ENCODE measurements around the gene FPR2.
"Not testable (repeated sequence)": the region's sequence is repeated elsewhere in the genome, so short reads cannot be mapped to it uniquely, and the experiment has no call there.

FPR2 gene

GRCh38 chr19:51784922-51785690 lies 24.1 kb downstream of the FPR2 start:
- peak; percentile 55 for DNase-seq

- DNase-seq: no peak
These were observed 25.9 kb downstream of the FPR2 start for GRCh38 chr19:51786646-51787494.

DNA sequence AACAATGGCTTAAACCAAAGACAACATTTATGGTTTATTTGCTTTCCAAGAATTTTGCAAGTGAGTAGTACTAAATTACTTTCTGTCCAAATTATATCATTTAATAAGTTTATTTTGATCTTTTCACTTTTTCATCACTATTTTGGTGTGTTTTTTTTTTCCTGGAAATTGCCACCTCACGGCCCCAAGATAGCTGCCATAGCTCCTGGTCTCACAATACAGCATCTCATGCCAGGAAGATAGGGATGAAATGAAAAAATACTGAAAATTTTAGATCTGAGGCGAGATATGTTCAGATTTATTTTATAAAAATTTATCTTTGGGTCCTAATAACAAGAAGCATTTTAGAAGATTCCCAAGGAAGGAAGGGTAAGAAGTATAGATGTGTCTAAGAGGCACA lies 27.0 kb downstream of the FPR2 start:
- no peak for DNase-seq

GRCh38 chr19:51789061-51789795 lies 28.2 kb downstream of the FPR2 start:
- no peak for DNase-seq

DNA sequence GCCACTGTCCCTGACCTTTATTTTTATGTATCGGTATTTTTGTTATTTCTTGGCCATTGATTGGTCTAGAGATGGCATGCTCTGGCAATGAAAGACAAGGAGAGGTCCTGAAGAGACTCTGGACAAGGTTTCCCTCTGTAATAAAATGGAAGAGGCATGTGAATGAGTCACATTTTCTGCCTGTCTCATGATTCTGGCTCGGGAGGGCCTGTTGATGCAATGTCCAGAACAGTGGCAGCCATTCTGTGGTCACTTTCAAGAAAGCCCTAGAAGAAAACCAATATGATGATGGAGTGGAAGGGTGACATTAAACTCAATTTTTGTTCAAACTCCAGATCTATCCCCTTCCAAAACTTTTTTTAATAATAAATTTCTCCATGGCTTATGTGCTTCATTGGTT lies 32.0 kb downstream of the FPR2 start:
- DNase-seq: no peak

DNA sequence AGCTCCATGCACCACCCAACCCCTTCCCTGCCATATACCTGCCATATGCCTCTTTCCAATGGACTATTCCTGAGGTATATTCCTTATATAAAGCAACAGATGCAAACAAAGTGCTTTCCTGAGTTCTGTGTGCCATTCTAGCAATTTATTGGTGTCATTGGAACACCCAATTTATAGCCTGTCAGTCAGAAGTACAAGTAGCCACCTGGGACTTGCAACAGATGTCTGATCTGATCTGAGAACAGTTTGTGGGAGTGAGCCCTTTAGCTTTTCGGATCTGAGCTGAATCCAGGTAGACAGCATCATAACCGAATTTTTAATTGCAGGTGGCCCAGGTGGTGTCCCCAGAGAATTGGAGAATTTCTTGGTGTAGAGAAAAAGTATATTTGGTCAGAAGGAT lies 33.0 kb downstream of the FPR2 start:
- DNase-seq: no peak

- DNase-seq: no peak
These were observed 34.0 kb downstream of the FPR2 start, which contains the start of gene FPR3 for GRCh38 chr19:51794885-51795490. FPR3 (plus strand) TSS chr19:51795157; CDS start chr19:51823749, 28,592 bp downstream.

DNA sequence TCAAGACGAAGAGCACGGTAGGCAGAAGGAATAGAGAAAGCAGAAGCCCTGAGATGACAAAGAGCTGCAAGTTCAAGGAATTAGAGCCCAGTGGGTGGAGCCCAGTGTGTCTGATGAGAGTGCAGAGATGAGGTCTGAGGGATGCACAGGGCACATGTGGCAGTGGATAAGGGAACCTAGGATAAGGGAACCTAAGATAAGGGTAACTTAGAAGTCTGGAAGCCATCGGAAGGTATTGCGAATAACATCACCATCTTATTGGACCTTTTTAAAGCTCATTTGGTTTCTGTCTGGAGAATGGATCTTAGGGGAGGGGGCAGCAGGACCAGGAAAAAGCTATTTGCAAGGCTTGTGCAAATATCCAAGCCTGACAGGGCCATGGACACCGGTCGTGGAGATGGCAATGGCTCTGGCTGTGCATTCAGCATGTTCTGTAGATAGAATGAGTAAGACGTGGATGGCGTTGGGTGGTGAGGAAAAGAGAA lies 35.3 kb downstream of the FPR2 start:
- DNase-seq: no peak

DNA sequence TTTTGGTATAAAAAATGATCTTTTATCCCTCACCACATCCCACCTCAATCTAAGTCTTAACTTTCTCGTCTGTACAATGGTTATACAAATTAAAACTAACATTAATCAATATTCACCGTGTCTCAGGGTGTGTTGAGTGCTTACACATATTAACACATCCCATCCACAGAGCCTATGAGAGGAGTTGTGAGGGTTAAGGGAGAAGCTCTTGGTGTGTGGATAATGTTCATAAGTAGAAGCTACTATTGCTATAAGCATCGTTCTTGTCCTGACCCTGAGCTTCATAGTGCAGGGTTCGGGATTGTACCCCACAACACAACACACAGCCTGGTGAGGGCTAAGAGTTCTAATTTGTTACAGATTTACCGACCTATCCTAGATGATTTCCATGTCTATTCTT lies 36.5 kb downstream of the FPR2 start:
- no peak for DNase-seq

DNA sequence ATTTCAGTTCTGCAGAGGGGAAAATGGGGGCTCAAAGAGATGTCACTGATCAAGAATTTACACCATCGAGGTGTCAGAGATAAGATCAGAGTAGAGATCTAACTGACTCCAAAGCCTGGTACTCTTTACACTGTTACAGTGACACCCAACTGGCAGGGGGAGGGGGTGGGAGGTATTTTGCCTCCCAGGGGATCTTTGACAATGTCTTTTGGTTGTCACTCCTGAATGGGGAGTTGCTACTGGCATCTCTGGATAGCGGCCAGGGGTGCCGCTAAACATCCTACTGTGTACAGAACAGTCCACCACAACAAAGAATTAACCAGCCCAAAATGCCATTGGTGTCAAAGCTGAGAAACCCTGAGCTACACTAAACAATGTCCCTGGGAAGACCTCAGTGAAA lies 37.1 kb downstream of the FPR2 start:
- no peak for DNase-seq

- no peak for DNase-seq
These were observed 38.2 kb downstream of the FPR2 start for GRCh38 chr19:51799034-51799773.

GRCh38 chr19:51799774-51800472 lies 38.9 kb downstream of the FPR2 start:
- DNase-seq: no peak

DNA sequence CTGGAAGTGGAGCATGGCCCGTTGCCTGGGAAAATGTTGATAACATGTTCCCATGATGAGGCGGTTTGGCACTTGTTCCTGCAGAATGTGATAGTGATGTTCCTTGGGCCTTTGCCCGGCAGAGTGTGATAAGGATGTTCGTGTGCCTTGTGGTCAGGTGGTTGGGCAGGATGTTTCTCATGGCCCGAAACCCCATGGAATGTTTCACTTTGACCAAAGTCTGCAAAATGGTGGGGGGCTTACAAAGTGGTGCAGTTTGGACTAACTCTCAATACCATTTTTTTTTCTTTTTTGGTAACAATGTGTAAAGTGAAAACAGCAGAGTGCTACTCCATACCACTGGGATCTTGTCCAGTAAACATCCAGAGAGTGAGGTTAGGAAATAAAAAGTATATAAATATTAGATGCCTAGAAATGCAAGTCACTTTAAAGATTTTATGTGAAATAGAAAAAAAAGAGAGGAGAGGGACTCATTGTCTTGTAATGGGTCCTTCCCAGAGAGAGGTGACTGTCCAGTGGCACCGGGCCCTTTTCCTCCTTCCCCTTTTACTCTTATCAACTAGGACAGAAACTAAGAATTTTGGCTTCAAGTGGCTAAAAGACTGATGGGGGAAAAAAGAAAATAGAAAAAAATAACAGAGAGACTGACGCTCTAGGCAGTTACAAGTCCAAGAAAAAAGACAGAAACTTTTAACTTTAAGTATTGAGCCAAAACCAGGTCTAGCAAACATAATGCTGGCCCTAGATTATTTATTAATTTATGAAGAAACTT lies 39.7 kb downstream of the FPR2 start:
- DNase-seq: no peak

GRCh38 chr19:51802775-51803174 lies 41.8 kb downstream of the FPR2 start:
- DNase-seq: no peak

GRCh38 chr19:51803519-51803918 lies 42.5 kb downstream of the FPR2 start:
- DNase-seq: no peak

- no peak for DNase-seq
These were observed 43.0 kb downstream of the FPR2 start for GRCh38 chr19:51803967-51804366.

- not testable (repeated sequence) for DNase-seq
These were observed 43.8 kb downstream of the FPR2 start for GRCh38 chr19:51804789-51805188.

- DNase-seq: not testable (repeated sequence)
These were observed 44.4 kb downstream of the FPR2 start for GRCh38 chr19:51805396-51805795.

- not testable (repeated sequence) for DNase-seq
These were observed 45.6 kb downstream of the FPR2 start for GRCh38 chr19:51806571-51806970.

DNA sequence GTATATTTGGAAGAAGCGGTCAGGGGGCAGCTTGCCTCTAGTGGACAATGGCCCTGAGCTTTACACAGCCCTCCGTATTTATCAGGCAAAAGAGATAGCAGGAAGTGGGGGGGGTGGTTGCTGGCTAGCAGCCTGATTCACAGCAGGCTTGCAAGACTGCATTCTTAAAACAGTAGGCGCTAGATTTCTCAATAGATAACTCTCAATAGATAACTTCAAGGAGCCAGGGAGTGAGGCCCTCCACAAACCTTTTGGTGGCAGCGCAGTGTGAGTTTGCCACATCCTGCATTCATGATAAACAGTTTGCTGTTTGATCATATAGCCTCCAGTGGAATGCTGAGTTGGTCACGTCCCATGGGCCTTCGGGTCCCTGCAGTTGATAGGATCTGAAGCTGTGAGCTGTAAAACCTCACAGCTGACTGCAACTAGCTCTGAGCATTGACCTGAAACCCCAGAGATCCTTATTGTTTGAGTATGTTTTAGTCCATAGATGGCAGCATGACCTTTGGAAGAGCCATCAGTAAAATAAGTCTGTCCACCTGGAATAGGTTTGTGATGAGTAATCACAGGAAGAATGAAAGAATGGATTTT lies 46.2 kb downstream of the FPR2 start:
- DNase-seq: no peak

Data from activated CD4-positive, alpha-beta T cell treated with anti-CD3 and anti-CD28 coated beads, Interleukin-2, Interleukin-6, amounts not matched to agents 100 ng/mL and 50 ng/mL, durations not matched to agents 16 hours and 8 hours (primary cell).